ENCODE data around the gene TPSD1.

GRCh38 chr16:1220098-1220728 is 35.7 kb upstream of the TPSD1 start:
- TF ChIP-seq EZH2phosphoT487 (IDR thresholded peaks at IDR 0.05; ENCODE audit: insufficient read depth, low read depth) (no peak), EZH2 (IDR thresholded peaks at IDR 0.05; ENCODE audit: insufficient read depth, poor library complexity, severe bottlenecking) (no peak)
